HG02588 (cell line): ENCODE data around the gene IGF2BP1.
"Not testable (repeated sequence)": the region's sequence is repeated elsewhere in the genome, so short reads cannot be mapped to it uniquely, and the experiment has no call there.

ENCODE experiments used
- ATAC-seq: cut with Tn5 transposase; IDR thresholded peaks from one replicate; pipeline ENCODE4 v1.9.1; 2021; ENCODE audit warnings: mild to moderate bottlenecking, moderate library complexity; ENCODE audit not compliant: unreplicated experiment

Gene IGF2BP1

GRCh38 chr17:49050611-49051010 is 53.4 kb downstream of the IGF2BP1 start:
- no peak for ATAC-seq

- no peak for ATAC-seq
Observed at GRCh38 chr17:49051269-49051668, 54.1 kb downstream of the IGF2BP1 start.

GRCh38 chr17:49053171-49053829 is 56.1 kb downstream of the IGF2BP1 start:
- no peak for ATAC-seq

GRCh38 chr17:49054342-49055092 is 57.3 kb downstream of the IGF2BP1 start:
- no peak for ATAC-seq

- no peak for ATAC-seq
Observed at GRCh38 chr17:49055181-49055927, 58.2 kb downstream of the IGF2BP1 start.

- no peak for ATAC-seq
Observed at GRCh38 chr17:49061524-49061943, 64.3 kb downstream of the IGF2BP1 start.

- no peak for ATAC-seq
Observed at GRCh38 chr17:49063652-49064051, 66.5 kb downstream of the IGF2BP1 start.

GRCh38 chr17:49067163-49067562 is 70.0 kb downstream of the IGF2BP1 start:
- no peak for ATAC-seq

- no peak for ATAC-seq
Observed at GRCh38 chr17:49069585-49070273, 72.5 kb downstream of the IGF2BP1 start.

- no peak for ATAC-seq
Observed at GRCh38 chr17:49071106-49071505, 73.9 kb downstream of the IGF2BP1 start.

GRCh38 chr17:49074851-49075540 is 77.8 kb downstream of the IGF2BP1 start:
- ATAC-seq: no peak

GRCh38 chr17:49076573-49077384 is 79.6 kb downstream of the IGF2BP1 start:
- ATAC-seq: no peak

- ATAC-seq: no peak
Observed at GRCh38 chr17:49078248-49078647, 81.1 kb downstream of the IGF2BP1 start.

- no peak for ATAC-seq
Observed at GRCh38 chr17:49079840-49080663, 82.9 kb downstream of the IGF2BP1 start.

GRCh38 chr17:49082231-49082630 is 85.0 kb downstream of the IGF2BP1 start:
- ATAC-seq: no peak

GRCh38 chr17:49085046-49085445 is 87.9 kb downstream of the IGF2BP1 start:
- not testable (repeated sequence) for ATAC-seq

- ATAC-seq: no peak
Observed at GRCh38 chr17:49085565-49086315, 88.6 kb downstream of the IGF2BP1 start.

GRCh38 chr17:49086316-49086605 is 89.1 kb downstream of the IGF2BP1 start:
- no peak for ATAC-seq
